ENCODE results near the gene MCF2.

Gene MCF2

DNA sequence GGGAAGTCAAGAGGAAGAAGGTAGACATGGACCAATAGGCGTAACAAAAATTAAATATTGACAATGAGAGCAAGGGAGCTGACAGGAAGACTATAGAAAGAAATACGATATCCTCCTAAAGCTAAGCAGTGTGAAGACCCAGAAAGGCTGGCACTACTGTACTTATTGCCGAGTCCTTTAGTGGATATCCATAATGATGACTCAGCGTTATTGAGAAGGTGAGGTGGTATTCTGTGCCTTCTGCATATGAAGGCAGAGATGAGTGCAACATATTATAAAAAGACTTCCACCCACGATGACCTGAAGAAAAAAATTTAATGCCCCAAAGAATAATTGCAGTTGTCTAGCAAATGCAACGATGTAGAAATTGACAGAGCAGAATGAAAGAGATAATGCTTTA is 13.0 kb upstream of the MCF2 start:
- no peaks in the 10 kb centered on the region for H3K9me3 ChIP-seq (replicated peaks; ENCODE audit: insufficient read depth, low read length)
- H3K27me3 ChIP-seq (replicated peaks; ENCODE audit: insufficient read depth, low read length) = no peaks in the 10 kb centered on the region
- no peak overlapping the region for H3K27ac ChIP-seq (ENCODE audit: low read length)

DNA sequence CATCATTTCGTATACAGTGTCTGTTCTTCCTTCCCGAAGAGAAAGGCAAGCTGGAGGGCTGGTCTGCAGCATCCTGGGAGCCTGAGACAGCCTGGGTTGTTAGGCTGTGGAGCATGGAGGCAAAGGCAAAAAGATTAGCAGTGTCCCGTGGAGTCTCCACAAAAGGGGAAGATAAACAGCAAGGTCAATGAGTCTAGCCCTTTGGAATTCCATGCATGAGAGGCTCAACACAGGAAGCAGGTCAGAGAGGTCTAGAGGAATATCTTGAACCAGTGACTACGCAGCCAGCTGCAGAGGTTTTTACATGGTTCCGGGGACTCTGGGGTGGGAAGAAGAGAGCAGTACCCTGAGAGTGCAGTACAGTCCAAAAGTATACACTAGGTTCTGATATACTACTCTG is 12.2 kb upstream of the MCF2 start:
- Histone ChIP-seq H3K27me3 (replicated peaks; ENCODE audit: insufficient read depth, low read length) (no peaks in the 10 kb centered on the region), H3K4me2 (ENCODE audit: low read depth, low read length) (no peak overlapping the region), H3K9ac (ENCODE audit: low read length) (no peak overlapping the region), H3K36me3 (replicated peaks; ENCODE audit: insufficient read depth, low read length) (no peaks in the 10 kb centered on the region), H3K27ac (ENCODE audit: low read length) (no peak overlapping the region), H2AFZ (ENCODE audit: low read length) (no peak overlapping the region), H3K9me3 (replicated peaks; ENCODE audit: insufficient read depth, low read length) (no peaks in the 10 kb centered on the region), H3K4me1 (ENCODE audit: low read length) (no peaks in the 10 kb centered on the region), H3K9me2 (replicated peaks; ENCODE audit: insufficient read depth, low read length) (no peaks in the 10 kb centered on the region), H4K20me1 (ENCODE audit: insufficient read depth, low read length) (no peaks in the 10 kb centered on the region), H3F3A (ENCODE audit: insufficient read depth, low read length) (no peaks in the 10 kb centered on the region), H3K4me3 (ENCODE audit: low read length) (no peak overlapping the region), H3K79me2 (ENCODE audit: low read length) (no peaks in the 10 kb centered on the region)
- TF ChIP-seq CTCF (IDR thresholded peaks at IDR 0.05; ENCODE audit: low read length) (no peak), EZH2 (optimal IDR thresholded peaks at IDR 0.05; ENCODE audit: low read depth, low read length) (no peak), EZH2phosphoT487 (IDR thresholded peaks at IDR 0.05; ENCODE audit: low read length) (no peak)
- DNase-seq = no peak

More for the DNA sequence above, 13.0 kb upstream of the MCF2 start:
- no peak for TF ChIP-seq CTCF (IDR thresholded peaks at IDR 0.05; ENCODE audit: low read length)
- no peak for TF ChIP-seq EZH2phosphoT487 (IDR thresholded peaks at IDR 0.05; ENCODE audit: low read length)
- no peak for TF ChIP-seq EZH2 (optimal IDR thresholded peaks at IDR 0.05; ENCODE audit: low read depth, low read length)
- no peaks in the 10 kb centered on the region for H4K20me1 ChIP-seq (ENCODE audit: insufficient read depth, low read length)
- DNase-seq = no peak
- no peak overlapping the region for H3K9ac ChIP-seq (ENCODE audit: low read length)
- H3K79me2 ChIP-seq (ENCODE audit: low read length) = no peaks in the 10 kb centered on the region
- H2AFZ ChIP-seq (ENCODE audit: low read length) = no peak overlapping the region
- H3K9me2 ChIP-seq (replicated peaks; ENCODE audit: insufficient read depth, low read length) = no peaks in the 10 kb centered on the region
- 0 out of 2 replicates have a peak, but pooled peaks cover 2% of the 10 kb centered on the region for H3K4me1 ChIP-seq (ENCODE audit: low read length)
- no peaks in the 10 kb centered on the region for H3F3A ChIP-seq (ENCODE audit: insufficient read depth, low read length)
- H3K36me3 ChIP-seq (replicated peaks; ENCODE audit: insufficient read depth, low read length) = no peaks in the 10 kb centered on the region
- H3K4me3 ChIP-seq (ENCODE audit: low read length) = no peak overlapping the region
- no peak overlapping the region for H3K4me2 ChIP-seq (ENCODE audit: low read depth, low read length)

DNA sequence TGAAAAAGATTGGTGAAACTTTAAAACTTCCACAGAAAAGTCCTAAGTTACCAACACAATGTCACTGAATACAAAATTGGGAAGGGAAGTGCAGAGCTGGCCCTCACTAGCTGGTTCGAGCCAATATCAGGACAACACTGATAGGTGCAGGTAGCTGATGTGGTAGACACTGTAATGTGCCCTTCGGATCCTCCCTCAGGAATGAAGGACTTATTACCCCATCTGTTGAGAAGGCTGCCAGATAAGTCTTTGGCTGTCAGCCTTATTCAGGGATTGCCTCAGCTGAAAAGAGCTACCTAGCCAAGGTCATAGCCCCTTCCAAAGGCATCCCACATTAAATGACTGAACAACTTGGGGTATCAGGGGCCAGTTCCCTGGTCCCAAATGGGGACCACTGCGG is 5.3 kb downstream of the MCF2 start:
- no peaks in the 10 kb centered on the region for H3K27me3 ChIP-seq (replicated peaks; ENCODE audit: insufficient read depth, low read length)
- H4K20me1 ChIP-seq (ENCODE audit: insufficient read depth, low read length) = no peaks in the 10 kb centered on the region
- no peak overlapping the region for H2AFZ ChIP-seq (ENCODE audit: low read length)
- no peaks in the 10 kb centered on the region for H3K79me2 ChIP-seq (ENCODE audit: low read length)
- no peak overlapping the region for H3K4me3 ChIP-seq (ENCODE audit: low read length)
- H3K27ac ChIP-seq (ENCODE audit: low read length) = no peak overlapping the region
- H3K4me2 ChIP-seq (ENCODE audit: low read depth, low read length) = no peak overlapping the region
- H3K4me1 ChIP-seq (ENCODE audit: low read length) = no peaks in the 10 kb centered on the region
- no peak overlapping the region for H3K9ac ChIP-seq (ENCODE audit: low read length)
- DNase-seq = no peak
- H3F3A ChIP-seq (ENCODE audit: insufficient read depth, low read length) = no peaks in the 10 kb centered on the region
- no peaks in the 10 kb centered on the region for H3K9me3 ChIP-seq (replicated peaks; ENCODE audit: insufficient read depth, low read length)
- H3K36me3 ChIP-seq (replicated peaks; ENCODE audit: insufficient read depth, low read length) = no peaks in the 10 kb centered on the region
- no peaks in the 10 kb centered on the region for H3K9me2 ChIP-seq (replicated peaks; ENCODE audit: insufficient read depth, low read length)
- no peak for TF ChIP-seq EZH2phosphoT487 (IDR thresholded peaks at IDR 0.05; ENCODE audit: low read length)
- no peak for TF ChIP-seq EZH2 (optimal IDR thresholded peaks at IDR 0.05; ENCODE audit: low read depth, low read length)
- TF ChIP-seq CTCF (IDR thresholded peaks at IDR 0.05; ENCODE audit: low read length) = no peak
